Endothelial cell of umbilical vein (primary cell): Measurements from ENCODE around the gene TMEM252.

Experiments used
- CTCF ChIP-seq, 2 donors: IDR thresholded peaks; 1 replicate in 1 of 2; 2 replicates in 1 of 2; pipeline ENCODE4 v1.5.1; 2011; ENCODE audit warnings: low read length in 2 of 2, mild to moderate bottlenecking in 2 of 2, moderate library complexity in 2 of 2, control low read depth in 1 of 2, inconsistent platforms in 1 of 2, low read depth in 1 of 2; ENCODE audit not compliant: insufficient read depth in 1 of 2; ENCODE audit errors: extremely low read depth in 1 of 2
- EZH2 ChIP-seq: IDR thresholded peaks from 2 replicates; pipeline ENCODE4 v1.6.1; 2012; ENCODE audit warnings: borderline replicate concordance, low read depth, mild to moderate bottlenecking, moderate library complexity, low read length, inconsistent platforms; ENCODE audit not compliant: severe bottlenecking
- FOS ChIP-seq: IDR thresholded peaks from 2 replicates; pipeline ENCODE4 v1.6.1; 2011; ENCODE audit warnings: mild to moderate bottlenecking, low read length, moderate library complexity, borderline replicate concordance; ENCODE audit not compliant: insufficient read depth
- JUN ChIP-seq: IDR thresholded peaks from 2 replicates; pipeline ENCODE4 v1.6.1; 2011; ENCODE audit warnings: borderline replicate concordance, low read depth; ENCODE audit not compliant: insufficient read length, insufficient read depth
- MAX ChIP-seq: IDR thresholded peaks from 2 replicates; pipeline ENCODE4 v1.6.1; 2011; ENCODE audit not compliant: insufficient read depth, insufficient read length
- MYC ChIP-seq: IDR thresholded peaks from one replicate; pipeline ENCODE4 v1.6.1; 2011; ENCODE audit warnings: mild to moderate bottlenecking, low read depth, low read length
- POLR2A ChIP-seq: IDR thresholded peaks from 2 replicates; pipeline ENCODE4 v1.6.1; 2012; ENCODE audit warnings: low read depth, mild to moderate bottlenecking, control low read depth, low read length
- POLR2AphosphoS5 ChIP-seq: IDR thresholded peaks from 2 replicates; pipeline ENCODE4 v1.6.1; 2012; ENCODE audit warnings: low read depth, mild to moderate bottlenecking, control low read depth, low read length, moderate library complexity; ENCODE audit not compliant: insufficient read depth

GRCh38 chr9:68584189-68585033 is 43.7 kb upstream of the TMEM252 start:
- TF ChIP-seq CTCF (IDR thresholded peaks at IDR 0.05; ENCODE audit: extremely low read depth in 1 of 2, insufficient read depth in 1 of 2, low read depth in 1 of 2, low read length in 2 of 2) (peak; percentile 97 to 100), EZH2 (no peak), POLR2A (no peak), FOS (no peak), MAX (no peak), JUN (no peak), POLR2AphosphoS5 (no peak), MYC (no peak)
